Neuron (in vitro differentiated cells): ENCODE measurements around the gene MAML3.

ENCODE experiments used
- H2AFZ ChIP-seq: one replicate; pipeline ENCODE4 v1.6.1; 2013; ENCODE audit warnings: low read depth, mild to moderate bottlenecking, inconsistent platforms, low read length, moderate library complexity
- H3K27me3 ChIP-seq: one replicate; pipeline ENCODE4 v1.6.1; 2013; ENCODE audit warnings: low read length; ENCODE audit not compliant: insufficient read depth
- H3K36me3 ChIP-seq: one replicate; pipeline ENCODE4 v1.6.1; 2013; ENCODE audit warnings: low read length; ENCODE audit not compliant: insufficient read depth
- H3K4me1 ChIP-seq: one replicate; pipeline ENCODE4 v1.6.1; 2013; ENCODE audit warnings: low read length; ENCODE audit not compliant: insufficient read depth
- H3K4me3 ChIP-seq: 2 replicates; pipeline ENCODE4 v1.5.1; 2013; ENCODE audit warnings: mild to moderate bottlenecking, low read length, moderate library complexity
- H3K9me3 ChIP-seq: one replicate; pipeline ENCODE4 v1.6.1; 2013; ENCODE audit warnings: low read length

MAML3 gene

DNA sequence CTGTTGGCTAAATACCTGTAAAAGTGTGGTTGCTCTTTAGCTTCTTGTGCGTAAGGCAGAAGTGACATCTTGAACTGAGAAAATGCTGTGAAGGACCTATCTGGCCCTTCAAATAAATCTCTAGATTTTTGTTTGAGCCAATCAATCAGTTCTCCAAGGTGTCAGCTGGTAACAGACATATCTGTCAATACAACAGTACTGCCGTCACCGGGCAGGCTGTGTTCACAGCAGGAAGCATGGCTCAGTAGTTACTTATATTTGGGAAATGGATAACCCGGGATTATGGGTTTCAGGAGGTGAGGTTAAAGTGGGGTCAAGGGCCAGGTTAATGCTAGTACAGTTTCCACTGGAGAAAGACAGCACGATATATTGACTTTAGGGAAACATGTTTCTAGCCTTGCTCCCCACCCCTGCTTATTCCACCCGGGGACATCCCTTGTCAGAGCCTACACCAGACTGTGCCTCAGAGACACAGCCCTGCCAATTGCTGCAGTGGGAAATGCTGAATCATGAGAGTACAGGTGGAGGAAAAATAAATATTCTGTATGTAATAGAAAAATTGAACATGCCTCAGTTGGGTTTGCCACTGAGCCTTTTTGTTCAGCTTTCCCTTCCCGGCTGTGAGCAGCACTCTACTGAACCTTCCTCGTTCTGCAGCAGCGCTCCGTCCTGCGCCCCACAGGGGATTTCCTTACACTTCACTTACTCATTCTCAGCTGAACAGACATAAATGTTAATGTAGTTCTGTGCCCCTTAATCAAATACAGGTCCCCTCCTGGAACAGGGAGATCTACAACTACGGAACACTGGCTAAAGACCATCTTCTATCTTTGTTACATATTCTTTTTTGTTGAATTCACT, 367.3 kb downstream of the MAML3 start:
- Histone ChIP-seq H3K9me3 (no peaks in the 10 kb centered on the region), H3K36me3 (no peaks in the 10 kb centered on the region), H3K27me3 (no peaks in the 10 kb centered on the region), H2AFZ (no peak overlapping the region), H3K4me3 (no peak overlapping the region), H3K4me1 (peaks cover 32% of the 10 kb centered on the region)

DNA sequence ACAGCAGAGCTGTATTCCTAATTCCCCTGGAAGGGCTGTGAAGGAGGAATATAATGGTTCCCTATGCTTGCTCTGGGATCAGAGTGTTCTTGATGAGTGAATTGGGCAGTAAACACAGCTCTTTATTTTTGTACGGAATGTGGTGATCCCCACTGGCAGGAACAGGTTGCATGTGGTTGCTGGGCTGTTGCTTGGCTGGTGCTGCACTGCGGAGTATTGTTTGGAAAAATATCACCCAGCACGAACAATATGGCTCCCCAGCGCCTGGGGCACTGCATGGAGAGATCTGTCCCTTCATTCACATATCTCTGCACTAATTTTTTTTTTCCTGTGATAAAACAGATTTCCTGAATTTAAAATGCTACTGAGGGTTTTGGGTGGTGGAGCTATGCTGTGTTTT, 368.6 kb downstream of the MAML3 start:
- no peaks in the 10 kb centered on the region for H3K9me3 ChIP-seq
- H3K27me3 ChIP-seq = no peaks in the 10 kb centered on the region
- peaks cover 32% of the 10 kb centered on the region for H3K4me1 ChIP-seq

GRCh38 chr4:139783741-139784484, 370.1 kb downstream of the MAML3 start:
- Histone ChIP-seq H2AFZ (no peak overlapping the region), H3K36me3 (no peaks in the 10 kb centered on the region), H3K4me3 (no peak overlapping the region), H3K9me3 (no peaks in the 10 kb centered on the region), H3K27me3 (no peaks in the 10 kb centered on the region), H3K4me1 (peaks cover 32% of the 10 kb centered on the region)

More for the DNA sequence above, 368.6 kb downstream of the MAML3 start:
- Histone ChIP-seq H3K36me3 (no peaks in the 10 kb centered on the region), H3K4me3 (no peak overlapping the region), H2AFZ (no peak overlapping the region)

DNA sequence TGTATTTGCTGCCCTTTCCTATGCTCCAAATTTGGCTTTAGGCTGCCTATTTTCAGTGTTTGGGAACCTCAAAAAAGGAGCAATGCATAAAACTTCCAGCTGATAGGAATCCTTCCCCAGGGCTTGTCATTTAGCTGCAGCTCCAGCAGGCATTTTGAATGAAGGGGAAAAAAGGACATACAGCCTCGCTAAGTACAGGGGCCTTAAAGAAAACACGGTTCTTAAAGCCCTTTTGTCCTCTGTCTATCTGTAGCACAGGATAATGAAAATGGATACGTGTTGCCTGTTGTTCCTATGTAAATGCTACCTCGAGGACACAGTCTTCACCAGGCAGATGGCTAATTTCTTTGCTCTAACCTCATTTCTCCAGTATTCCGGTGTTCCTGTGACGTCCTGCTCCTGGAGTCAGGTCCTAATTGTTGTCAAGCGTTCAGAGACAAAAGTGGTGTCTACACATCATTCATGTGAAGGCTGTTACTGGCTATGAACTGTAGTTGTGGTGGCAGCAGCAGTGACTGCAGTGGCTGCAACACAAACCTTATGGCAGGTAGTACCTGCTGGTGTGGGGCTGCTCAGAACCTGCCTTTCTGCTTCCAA, 371.0 kb downstream of the MAML3 start:
- Histone ChIP-seq H2AFZ (no peak overlapping the region), H3K4me1 (peaks cover 32% of the 10 kb centered on the region), H3K4me3 (no peak overlapping the region), H3K9me3 (no peaks in the 10 kb centered on the region), H3K27me3 (no peaks in the 10 kb centered on the region), H3K36me3 (no peaks in the 10 kb centered on the region)

- no peak overlapping the region for H2AFZ ChIP-seq
- H3K27me3 ChIP-seq = no peaks in the 10 kb centered on the region
- no peak overlapping the region for H3K4me3 ChIP-seq
- no peaks in the 10 kb centered on the region for H3K9me3 ChIP-seq
- peaks cover 37% of the 10 kb centered on the region for H3K4me1 ChIP-seq
- no peaks in the 10 kb centered on the region for H3K36me3 ChIP-seq
Observed at GRCh38 chr4:139781066-139781465, 372.9 kb downstream of the MAML3 start.

GRCh38 chr4:139779691-139780090, 374.3 kb downstream of the MAML3 start:
- no peaks in the 10 kb centered on the region for H3K27me3 ChIP-seq
- no peaks in the 10 kb centered on the region for H3K36me3 ChIP-seq
- no peak overlapping the region for H2AFZ ChIP-seq
- H3K9me3 ChIP-seq = no peaks in the 10 kb centered on the region
- peaks cover 35% of the 10 kb centered on the region for H3K4me1 ChIP-seq
- H3K4me3 ChIP-seq = no peak overlapping the region

DNA sequence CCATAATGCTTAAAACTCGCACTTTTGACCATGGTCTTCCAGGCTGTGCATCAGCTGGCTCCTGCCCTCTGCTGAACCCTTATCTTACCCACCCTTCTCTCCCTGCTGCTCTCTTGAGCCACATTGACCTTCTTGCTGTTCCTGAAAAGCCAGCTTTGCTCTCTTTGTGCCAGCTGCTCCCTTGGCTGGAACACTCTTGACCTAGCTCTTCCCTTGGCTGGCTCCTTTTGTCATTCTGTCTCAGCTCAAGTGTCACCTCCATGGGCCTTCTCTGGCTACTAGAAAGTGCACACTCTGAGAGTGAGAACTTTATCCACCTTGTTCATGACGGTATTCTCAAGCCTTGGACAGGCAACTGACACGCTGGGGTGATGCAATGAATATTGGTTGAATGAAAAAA, 376.2 kb downstream of the MAML3 start:
- Histone ChIP-seq H3K4me1 (peaks cover 19% of the 10 kb centered on the region), H2AFZ (no peak overlapping the region), H3K9me3 (no peaks in the 10 kb centered on the region), H3K36me3 (no peaks in the 10 kb centered on the region), H3K27me3 (no peaks in the 10 kb centered on the region), H3K4me3 (no peak overlapping the region)

DNA sequence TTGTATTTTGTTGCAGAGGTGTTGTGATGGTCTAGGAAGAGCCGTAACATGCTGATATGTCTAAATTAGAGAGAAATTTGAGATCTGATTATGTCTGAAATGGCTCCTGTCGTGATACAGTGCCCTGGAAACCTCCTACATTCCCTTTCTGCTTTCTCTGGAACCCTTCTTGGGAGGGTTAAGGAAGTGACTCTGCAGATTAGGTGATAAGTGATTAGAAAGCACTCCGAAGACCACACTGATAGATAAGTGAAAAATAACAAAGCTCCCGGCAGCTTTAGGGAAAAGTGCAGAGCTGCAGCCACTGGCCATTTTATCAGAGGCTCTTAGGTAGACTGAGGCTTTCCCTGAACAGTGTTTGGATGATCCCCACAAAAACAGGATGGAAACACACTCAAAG, 377.7 kb downstream of the MAML3 start:
- H3K4me3 ChIP-seq = no peak overlapping the region
- no peaks in the 10 kb centered on the region for H3K27me3 ChIP-seq
- no peaks in the 10 kb centered on the region for H3K36me3 ChIP-seq
- no peaks in the 10 kb centered on the region for H3K9me3 ChIP-seq
- H2AFZ ChIP-seq = no peak overlapping the region
- peaks cover 15% of the 10 kb centered on the region for H3K4me1 ChIP-seq

GRCh38 chr4:139774759-139775487, 379.1 kb downstream of the MAML3 start:
- no peaks in the 10 kb centered on the region for H3K36me3 ChIP-seq
- no peak overlapping the region for H3K4me3 ChIP-seq
- no peak overlapping the region for H2AFZ ChIP-seq
- no peaks in the 10 kb centered on the region for H3K9me3 ChIP-seq
- peaks cover 27% of the 10 kb centered on the region for H3K4me1 ChIP-seq
- H3K27me3 ChIP-seq = no peaks in the 10 kb centered on the region

GRCh38 chr4:139773560-139774318, 380.2 kb downstream of the MAML3 start:
- Histone ChIP-seq H3K27me3 (no peaks in the 10 kb centered on the region), H3K36me3 (no peaks in the 10 kb centered on the region), H3K9me3 (no peaks in the 10 kb centered on the region), H2AFZ (no peak overlapping the region), H3K4me1 (peaks cover 27% of the 10 kb centered on the region), H3K4me3 (no peak overlapping the region)

DNA sequence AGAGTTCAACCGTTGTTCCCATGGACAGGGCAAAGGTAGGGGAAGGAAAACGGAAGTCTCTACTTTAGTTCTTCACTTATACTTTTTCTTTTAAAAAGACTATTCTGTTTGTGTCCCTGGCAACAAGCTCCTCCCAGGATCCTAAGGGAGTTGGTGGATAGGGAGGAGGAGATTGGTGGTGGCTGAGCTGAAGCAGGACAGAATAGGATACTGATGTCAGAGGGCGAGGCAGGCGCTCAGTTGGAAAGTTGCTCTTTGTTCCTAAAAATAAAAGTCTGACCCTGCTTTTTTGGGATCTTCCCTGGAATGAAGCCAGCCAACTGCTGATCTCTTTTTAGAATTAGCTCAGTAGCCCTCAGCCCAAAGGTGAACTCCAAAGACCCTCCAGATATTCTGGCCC, 383.6 kb downstream of the MAML3 start:
- peaks cover 13% of the 10 kb centered on the region for H3K4me1 ChIP-seq
- H2AFZ ChIP-seq = no peak overlapping the region
- H3K4me3 ChIP-seq = no peak overlapping the region
- no peaks in the 10 kb centered on the region for H3K36me3 ChIP-seq
- no peaks in the 10 kb centered on the region for H3K27me3 ChIP-seq
- no peaks in the 10 kb centered on the region for H3K9me3 ChIP-seq

DNA sequence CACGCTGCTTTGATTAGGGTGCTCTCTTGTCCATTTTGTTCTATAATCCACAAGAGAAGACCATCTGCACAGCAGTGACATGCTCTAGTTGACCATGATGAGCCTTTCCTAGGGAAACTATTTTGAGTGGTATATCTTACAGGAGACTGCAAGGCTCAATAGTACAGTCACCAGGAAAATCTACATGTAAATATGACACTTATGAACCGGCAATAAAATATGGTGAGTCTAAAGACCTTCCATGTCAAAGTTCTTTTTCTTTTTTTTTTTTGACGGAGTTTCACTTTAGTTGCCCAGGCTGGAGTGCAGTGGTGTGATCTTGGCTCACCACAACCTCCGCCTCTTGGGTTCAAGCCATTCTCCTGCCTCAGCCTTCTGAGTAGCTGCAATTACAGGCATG, 384.6 kb downstream of the MAML3 start:
- Histone ChIP-seq H2AFZ (no peak overlapping the region), H3K36me3 (no peaks in the 10 kb centered on the region), H3K9me3 (no peaks in the 10 kb centered on the region), H3K4me3 (no peak overlapping the region), H3K27me3 (no peaks in the 10 kb centered on the region), H3K4me1 (peaks cover 17% of the 10 kb centered on the region)
